Endothelial cell of hepatic sinusoid (primary cell): ENCODE measurements around the gene LMAN1.

ENCODE experiments used
- in situ Hi-C: cut with HindIII; loops from 2 replicates; pipeline ENCODE4 v1.10.0; 2017; ENCODE audit warnings: low sequenced_read_pairs

Gene LMAN1, protein sequence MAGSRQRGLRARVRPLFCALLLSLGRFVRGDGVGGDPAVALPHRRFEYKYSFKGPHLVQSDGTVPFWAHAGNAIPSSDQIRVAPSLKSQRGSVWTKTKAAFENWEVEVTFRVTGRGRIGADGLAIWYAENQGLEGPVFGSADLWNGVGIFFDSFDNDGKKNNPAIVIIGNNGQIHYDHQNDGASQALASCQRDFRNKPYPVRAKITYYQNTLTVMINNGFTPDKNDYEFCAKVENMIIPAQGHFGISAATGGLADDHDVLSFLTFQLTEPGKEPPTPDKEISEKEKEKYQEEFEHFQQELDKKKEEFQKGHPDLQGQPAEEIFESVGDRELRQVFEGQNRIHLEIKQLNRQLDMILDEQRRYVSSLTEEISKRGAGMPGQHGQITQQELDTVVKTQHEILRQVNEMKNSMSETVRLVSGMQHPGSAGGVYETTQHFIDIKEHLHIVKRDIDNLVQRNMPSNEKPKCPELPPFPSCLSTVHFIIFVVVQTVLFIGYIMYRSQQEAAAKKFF

DNA sequence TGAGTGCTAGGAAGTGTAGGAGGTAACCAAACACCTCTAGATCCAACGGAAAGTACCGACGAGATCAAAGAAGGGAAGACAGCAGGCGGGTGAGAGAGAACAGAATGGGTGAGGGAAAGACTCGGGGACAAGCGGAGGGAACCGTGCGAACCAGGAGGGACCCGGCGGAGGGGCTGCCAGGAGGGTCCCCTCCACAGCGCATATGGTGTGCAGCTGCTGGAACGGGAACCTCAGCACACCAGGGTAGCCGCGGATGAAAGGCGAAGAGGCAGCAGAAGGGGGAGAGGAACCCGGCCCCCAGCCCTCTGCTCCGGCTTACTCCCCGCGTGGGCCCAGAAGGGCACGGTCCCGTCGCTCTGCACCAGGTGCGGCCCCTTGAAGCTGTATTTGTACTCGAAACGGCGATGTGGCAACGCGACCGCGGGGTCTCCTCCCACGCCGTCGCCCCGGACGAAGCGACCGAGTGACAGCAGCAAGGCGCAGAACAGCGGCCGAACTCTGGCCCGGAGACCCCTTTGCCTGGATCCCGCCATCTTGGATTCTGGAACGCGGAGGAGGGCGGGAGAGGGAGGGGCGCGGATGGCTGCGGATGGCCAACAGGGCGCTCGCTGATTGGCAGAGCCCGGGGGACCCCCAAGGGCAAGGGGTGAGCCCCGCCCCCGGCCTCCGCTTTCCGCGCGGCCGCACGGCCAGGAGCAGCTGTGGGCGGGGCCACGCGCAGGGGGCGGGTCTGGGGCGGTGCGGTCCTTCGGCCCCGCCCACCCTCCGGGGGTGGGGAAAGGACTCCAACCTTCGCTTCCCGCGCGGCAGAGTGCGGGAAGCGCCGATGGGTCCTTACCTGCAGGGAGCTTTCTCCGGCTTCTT is at the start of gene LMAN1:
Gene LMAN1 (minus strand): TSS at position 554 of the 864 bp plus-strand sequence. CDS start 21 bp downstream, at position 533.
- in situ Hi-C loops: no loop called here

DNA sequence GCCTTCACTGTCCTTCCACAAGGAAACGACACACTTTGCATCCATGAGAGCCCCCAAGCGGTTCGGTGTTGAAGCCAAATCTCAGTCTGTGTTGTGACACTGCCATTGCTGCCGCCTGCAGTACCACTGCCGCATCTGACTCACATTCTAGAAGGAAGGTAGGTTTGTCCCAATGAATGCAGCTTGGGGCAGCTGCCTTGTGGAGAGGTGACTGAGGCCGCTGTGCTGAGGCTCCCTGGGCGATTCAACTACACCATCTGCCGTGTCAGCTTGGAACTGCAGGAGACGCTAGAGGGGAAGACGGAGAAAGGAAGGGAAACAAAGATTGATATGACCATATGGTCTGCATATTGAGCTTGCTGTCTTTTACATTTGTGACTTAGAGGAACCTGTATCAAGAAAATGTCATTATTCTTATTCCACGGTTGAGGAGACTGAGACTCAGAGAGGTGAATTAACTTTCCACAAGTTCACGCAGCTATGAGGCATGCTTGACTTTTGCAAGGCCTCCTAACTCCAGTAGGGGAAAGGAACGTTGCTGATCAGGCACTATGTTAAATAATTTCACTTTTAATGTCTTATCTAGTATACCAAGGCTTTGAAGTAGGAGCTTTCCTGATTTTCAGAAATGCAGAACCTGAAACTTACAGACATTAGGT is 43.5 kb upstream of the LMAN1 start:
- in situ Hi-C loops: no loop called here

DNA sequence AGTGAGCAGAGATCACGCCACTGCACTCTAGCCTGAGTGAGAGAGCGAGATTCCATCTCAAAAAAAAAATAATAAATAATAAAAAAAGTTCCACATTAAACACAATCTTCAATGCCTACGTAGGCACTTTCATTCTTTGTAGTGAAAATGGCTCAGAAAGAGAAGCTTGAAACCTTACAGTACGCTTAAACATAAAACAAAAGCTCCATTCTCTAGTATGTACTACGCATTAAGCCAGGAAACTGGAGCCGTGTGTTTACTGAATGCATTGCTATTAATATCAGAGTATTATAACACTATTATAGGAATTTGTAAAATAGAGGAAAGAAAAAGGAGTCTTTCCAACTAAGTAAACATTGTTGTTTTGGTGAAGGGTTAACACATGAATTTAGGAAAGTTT is 41.3 kb upstream of the LMAN1 start:
- in situ Hi-C loops: no loop called here

DNA sequence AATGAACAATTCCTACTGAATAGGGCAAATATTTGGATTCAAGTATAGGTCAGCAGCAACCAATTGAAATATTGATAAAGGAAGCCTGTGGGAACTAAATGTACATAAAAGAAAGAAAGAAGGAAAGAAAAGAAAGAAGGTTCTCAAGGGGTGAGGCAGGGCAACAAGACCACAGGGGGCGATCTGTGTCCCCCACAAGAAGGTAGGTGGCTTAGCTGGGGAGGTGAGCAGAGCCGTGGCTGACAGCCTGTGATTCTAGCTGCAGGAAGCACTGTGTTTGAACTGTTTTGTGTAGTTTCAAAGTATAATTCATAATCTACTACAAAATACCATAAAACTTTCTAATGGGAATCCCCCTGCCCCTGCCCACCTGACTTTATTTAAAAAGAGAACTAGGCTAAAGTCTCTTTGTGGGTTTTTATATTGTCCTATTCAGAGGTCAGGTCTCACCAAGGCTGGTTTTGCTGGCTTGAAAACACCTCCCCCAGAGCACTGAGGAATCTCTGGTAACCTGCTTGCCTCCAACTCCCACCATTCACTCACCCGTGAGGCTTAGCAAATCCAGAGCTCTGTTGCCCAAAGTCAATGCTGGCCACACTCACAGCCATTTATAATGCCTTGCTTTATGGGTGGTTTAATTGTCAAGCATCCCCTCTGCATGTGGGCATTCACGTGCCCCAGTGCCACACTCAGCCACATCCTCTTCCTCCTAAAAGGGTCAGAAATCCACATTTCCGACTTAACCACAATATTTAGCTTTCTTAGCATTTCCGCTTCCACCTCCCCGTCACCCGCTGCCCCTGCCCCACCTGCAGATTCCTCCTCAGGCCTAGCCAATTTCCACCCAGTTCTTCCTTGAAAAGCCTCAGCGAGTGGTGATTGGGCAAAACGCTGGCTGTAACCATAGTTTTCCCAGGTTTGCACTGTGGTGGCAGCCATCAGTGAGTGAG is 36.4 kb upstream of the LMAN1 start:
- in situ Hi-C loops: no loop called here

DNA sequence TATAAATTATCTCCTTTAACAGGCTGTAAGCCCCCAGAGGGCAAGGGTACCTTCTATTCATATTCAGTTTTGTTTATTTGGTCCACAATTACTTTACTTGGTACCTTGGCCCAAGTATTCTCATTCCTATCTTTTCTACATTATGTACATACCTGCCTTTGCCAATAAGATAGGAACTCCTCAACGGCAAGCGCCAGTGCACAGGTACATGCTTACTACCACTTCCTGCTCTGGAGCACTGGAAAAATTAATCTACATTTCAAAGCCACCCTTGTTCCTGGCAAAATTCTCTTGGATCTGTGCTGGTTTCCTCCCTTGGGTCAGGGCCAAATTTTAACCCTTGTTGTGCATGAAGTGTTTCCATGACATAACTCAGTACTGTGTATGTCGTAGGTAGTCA is 34.3 kb upstream of the LMAN1 start:
- in situ Hi-C loops: no loop called here

DNA sequence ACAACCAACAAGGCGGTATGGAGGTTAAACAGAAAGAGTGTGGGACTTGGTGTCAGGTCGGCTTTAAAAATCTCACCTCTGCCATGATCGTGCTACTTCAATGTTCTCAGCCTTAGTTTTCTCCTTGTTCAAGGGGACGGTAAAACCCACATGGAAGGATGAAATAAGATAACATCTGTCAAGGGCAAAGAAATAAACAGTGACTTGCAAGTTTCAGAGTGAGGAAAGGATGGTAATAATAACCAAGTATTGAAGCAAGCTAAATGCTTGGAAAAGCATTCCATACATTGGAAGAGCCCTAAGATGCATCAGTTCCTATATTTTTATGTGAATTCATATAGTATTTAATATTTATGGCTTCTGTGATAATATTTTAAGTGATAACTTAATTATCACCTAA is 29.8 kb upstream of the LMAN1 start:
- in situ Hi-C loops: no loop called here

DNA sequence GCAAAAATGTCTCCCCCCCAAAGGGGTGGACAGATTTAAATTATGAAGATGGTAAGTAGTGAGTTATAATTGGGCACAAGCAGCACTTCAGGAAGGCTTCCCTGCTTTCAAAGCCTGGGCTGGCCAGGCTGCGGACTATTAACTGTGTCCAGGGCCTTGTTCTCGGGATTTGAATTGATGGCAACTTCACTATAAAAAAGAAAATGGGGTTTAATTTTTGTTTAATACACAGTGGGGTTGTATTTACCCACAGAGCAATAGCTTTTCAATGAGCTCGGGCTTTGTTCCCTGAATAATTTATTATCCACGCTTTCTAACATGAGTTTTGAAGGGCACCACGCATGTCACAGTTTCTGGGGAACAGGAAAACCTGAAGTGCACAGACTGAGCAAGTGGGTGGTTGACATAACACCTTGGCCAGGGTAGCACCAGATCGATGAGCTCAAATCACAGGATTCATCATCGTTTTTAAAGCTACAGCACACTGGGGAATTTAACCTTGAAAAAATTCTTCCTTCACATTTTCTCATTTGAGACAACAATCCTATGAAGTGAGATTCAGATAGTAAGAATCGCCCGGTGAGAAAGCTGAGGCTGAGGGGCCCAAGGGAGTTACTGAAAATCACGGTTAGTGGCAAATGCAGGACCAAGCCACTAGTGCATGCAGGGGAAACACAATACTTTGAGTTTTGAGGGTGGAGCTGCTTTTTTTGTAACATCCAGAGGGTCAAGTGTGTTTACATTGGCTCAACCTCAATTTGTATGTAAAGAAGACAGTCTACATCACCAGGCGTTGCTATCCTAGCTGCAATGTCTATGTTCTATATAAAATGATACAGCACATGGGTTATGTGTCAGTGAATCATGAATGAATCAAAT is 28.9 kb upstream of the LMAN1 start:
- in situ Hi-C loops: no loop called here

DNA sequence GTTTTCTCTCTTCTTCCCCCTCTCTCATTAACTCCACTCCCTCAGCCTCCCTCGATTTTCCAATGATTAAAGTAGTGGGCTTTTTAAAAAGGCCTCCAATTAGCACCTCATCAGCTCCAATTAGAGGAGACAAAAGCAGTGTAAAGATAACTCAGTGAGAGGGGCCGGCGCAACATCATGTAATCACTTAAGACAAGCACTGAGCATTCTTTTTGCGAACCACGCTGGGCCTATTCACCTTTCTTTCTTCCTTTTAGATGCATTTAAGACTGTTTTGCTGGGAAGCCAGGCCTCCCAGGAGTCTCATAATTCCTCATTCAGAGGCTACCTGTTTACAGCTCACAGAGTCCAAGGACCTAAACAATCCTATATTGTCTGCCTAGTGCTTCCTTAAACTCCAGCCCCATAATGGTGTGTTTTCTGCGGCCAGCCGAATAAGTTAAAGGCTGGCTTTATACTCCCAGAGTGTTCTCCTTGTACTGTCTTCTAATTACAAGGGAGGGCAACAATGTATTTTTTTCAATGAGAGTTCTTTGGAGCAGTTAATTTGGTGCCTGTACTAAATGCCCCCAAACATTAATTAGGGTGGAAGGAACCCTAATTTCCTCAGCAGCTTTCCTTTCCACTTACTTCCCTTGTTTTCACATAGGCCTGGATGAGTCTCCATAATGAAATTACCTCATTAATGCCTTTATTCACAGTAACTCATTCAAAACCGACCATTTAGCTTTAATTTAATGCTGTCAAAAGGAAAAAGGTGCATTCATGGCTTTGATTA is 28.0 kb upstream of the LMAN1 start:
- in situ Hi-C loops: no loop called here

DNA sequence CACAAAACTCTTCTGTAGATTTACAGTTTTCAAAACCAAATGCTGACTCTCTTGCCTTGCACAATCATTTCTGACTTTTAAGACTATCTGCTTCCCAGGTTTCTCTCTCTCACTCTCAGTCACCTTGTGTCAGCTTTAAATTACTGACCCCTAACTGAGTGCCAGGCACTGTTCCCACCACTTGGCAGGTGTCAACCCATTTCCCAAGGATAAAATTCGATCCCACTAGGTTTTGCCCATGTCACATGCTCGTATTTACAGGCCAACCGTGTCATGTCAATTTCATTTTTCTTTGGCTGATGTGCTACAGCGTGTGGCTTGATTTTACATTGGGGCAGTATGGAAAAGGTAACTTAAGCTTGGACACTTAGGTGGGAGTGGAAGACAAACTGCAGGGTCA is 26.1 kb upstream of the LMAN1 start:
- in situ Hi-C loops: no loop called here

DNA sequence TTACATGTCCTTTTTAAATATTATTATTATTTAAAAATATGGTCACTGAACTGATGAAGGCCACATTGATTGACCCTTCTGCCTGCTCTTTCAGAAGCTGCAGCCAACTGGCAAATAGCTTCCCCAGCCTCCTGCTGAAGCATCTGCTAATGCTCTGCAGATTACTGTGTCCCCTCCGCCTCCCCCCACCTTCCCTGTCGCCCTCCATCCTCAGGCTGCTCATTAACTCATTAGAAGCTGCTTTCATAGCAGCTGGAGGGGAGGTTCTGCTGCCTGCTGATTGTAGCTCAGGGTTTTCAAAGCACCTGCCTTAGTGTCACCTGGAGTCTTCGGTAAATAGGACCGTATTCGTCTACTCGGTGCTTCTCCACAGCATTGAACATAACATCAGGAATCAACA is 24.8 kb upstream of the LMAN1 start:
- in situ Hi-C loops: no loop called here

DNA sequence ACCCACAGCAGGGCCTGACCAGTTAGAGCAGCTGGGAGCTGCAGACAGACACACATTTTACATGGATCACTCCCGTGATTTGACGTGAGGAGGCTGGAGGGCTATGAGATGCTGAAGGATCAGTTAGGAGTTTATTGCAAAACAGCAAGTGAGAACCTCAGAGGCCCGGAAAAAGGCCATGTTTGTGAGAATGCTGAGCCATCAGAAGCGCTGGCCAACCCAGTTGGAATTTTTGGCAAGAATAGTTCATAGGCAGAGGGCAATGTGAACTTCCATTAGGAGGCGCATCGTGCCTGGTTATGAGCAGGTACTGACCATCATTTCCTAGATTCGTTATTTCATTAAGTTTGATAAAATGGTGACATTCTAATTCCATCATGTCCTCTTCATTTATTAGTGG is 23.3 kb upstream of the LMAN1 start:
- in situ Hi-C loops: no loop called here

DNA sequence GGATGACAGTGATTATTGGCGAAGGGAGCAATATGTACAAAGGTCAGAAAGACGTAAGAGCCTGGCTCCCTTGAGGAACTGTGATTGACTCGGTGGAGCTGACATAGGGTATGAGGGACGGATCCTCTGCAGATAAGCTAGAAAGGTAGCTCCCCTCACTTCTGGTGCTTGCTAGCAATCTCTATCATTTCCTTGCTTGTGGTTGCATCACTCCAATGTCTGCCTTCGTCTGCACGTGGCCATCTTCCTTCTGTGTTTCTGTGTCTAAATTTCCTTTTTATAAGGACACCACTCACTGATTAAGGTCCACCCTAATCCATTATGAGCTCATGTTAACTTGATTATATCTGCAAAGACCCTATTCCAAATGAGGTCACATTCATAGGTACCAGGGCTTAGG is 22.9 kb upstream of the LMAN1 start:
- in situ Hi-C loops: no loop called here

DNA sequence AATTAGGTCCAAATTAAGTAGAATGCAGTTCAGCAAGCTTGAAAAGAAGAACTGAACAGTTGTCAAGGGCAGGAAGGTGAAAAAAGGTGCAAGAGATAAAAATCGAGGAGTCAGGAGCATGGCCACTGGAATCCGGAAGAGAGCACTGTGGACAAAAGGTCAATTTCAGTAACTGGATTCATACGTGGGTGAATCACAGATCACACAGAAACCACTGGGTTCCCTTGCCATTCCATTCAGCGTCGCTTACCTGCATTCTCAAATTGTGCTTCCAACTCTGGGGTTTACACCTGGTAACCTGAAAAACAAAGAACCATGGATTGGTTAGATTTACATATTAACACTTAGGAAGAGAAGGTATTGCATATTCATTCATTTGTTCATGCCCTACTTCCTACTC is 21.6 kb upstream of the LMAN1 start:
- in situ Hi-C loops: no loop called here

DNA sequence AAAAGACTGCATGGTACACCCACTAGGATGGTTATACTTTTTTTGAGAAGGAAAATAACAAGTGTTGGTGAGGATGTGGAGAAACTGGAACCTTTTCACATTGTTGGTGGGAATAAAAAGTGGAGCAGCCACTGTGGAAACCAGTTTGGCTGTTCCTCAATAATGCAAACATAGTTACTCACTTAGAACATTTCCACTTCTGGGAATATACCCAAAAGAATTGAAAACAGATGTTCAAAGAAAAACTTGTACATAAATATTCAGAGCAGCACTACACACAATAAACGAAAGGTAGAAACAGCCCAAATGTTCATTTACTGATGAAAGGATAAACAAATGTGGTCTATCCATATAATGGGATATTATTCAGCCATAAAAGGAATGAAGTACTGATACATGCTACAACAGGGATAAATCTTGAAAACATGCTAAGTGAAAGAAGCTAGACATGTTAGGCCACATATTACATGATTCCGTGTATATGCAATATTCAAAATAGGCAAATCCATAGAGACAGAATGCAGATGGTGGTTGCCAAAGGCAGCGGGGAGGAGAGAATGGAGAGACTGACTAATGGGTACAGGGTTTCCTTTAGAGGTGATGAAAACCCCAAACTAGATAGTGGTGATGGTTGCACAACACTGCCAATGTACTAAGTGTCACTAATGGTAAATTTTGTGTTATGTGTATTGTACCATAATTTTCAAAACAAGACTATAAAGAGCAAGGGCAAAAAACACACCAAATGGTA is 20.9 kb upstream of the LMAN1 start:
- in situ Hi-C loops: no loop called here

DNA sequence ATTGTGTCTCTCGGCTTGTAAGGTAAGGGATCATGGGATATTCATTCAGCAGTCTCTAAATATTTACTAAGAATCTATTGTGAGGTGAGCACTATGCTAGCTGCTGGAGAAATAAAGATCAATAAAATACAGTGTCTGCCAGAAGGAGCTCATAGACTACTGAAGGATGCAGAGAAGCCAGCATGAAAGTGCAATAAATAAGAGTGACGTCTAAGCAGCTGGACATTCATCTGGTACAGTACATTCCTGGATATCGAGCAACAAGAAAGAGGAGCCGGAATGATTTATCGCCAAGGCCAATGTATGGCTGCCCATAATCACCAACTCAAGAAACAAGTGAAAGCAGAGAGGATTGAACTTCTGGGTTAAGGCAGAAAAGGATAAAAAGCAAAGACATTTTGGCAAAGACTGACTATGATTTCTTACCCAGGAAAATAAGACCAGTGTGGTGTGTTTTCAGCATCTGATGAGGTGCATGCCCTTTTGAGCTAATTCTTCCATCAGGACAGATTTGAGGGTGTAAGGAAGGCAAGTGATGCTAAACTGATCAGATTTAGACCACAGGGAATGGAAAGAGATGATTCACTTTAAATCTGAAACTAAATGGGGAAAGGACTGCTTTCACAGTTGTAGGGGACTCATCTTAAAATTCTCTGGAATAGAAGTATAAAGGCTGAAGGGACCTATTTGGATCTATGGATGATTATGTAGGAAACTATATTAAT is 18.7 kb upstream of the LMAN1 start:
- in situ Hi-C loops: no loop called here

DNA sequence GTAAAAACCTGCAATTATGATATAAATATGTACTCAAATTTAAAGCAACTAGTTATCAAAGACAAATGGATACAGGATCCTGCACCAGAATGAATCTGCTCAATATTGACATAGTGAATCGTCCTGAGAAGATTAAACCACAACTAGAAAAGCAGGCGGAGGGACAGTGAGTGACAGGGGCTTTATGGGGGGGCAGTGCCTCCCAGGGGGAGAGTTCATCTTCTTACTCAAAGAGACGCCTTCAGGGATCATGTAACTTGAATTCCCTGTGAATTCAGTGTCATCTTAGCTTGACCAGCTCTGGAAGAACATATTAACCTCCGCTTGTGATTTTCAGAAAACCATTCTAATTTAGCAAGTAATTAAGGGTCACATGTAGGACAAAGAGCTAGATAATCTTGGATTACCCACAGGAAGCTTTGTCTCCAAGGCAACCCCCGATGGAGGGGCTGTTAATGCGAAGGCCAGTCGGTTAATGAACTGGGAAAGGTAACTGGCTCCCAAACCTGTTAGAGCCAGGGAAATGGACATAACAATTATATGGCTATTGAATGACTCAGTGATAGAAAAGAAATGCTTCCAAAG is 17.4 kb upstream of the LMAN1 start:
- in situ Hi-C loops: no loop called here

DNA sequence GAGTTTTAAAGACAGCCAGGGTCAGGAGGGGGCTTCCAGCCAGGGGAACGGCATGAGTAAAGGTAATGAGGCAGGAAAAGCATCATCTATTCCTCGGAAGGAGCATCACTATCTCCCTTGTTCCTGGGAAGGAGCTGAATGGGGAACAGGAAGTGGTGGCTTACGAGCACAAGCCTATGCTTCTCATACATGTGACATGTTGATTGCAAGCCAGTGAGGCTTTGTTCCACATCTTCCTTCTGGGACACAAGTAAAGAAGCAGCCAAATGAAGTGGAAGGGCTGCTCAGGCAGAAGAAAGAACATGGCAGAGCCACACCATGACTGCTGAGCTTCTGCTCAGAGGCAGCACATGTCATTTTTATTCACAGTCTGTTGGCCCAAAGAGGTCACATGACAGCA is 15.1 kb upstream of the LMAN1 start:
- in situ Hi-C loops: loop anchor here (5.0 kb wide), 3 partner anchors 47 to 102 kb away; partner anchors contain the start of gene RAX
